A549 (cell line): ENCODE results near the gene BANP.

ENCODE experiments used
- CEBPB ChIP-seq, 2 experiments: fragments of >200 bp in 1 of 2; sonication (Bioruptor Twin) in 1 of 2; formaldehyde crosslinking in 1 of 2; IDR thresholded peaks; 2 replicates each; pipeline ENCODE4 v1.6.1; 2012 to 2016
- CTCF ChIP-seq: fragments of >200 bp; sonication (Bioruptor Twin); formaldehyde crosslinking; IDR thresholded peaks from 3 replicates; pipeline ENCODE4 v1.5.1; 2016
- KDM1A ChIP-seq: fragments of 200-600 bp; sonication (generic); IDR thresholded peaks from 2 replicates; pipeline ENCODE4 v1.6.1; 2016; ENCODE audit warnings: low read depth, mild to moderate bottlenecking
- MAZ ChIP-seq: fragments of 150-350 bp; IDR thresholded peaks from 2 replicates; pipeline ENCODE4 v1.6.1; 2014; ENCODE audit warnings: antibody characterized with exemption, low read depth, low read length, borderline replicate concordance
- NFE2L2 ChIP-seq: fragments of 150-350 bp; conservative IDR thresholded peaks from 2 replicates; pipeline ENCODE4 v1.6.1; 2014; ENCODE audit warnings: low read length
- NPAS2 ChIP-seq: fragments of 250-450 bp; sonication (Bioruptor Pico); IDR thresholded peaks from 2 replicates; pipeline ENCODE4 v1.8.0; 2022; ENCODE audit warnings: mild to moderate bottlenecking, moderate library complexity, borderline replicate concordance
- SMC3 ChIP-seq: fragments of >200 bp; sonication (Bioruptor Twin); formaldehyde crosslinking; IDR thresholded peaks from 3 replicates; pipeline ENCODE4 v1.6.1; 2018; ENCODE audit warnings: inconsistent platforms
- USF2 ChIP-seq: fragments of 450-650 bp; IDR thresholded peaks from 2 replicates; pipeline ENCODE4 v1.6.1; 2014; ENCODE audit warnings: antibody characterized with exemption
- TF ChIP-seq, protein P1 (sequence below): IDR thresholded peaks from 2 replicates; pipeline ENCODE4 v1.6.1; 2012
- TF ChIP-seq, protein P2 (sequence below): fragments of 200-600 bp; sonication (generic); IDR thresholded peaks from 2 replicates; pipeline ENCODE4 v1.6.1; 2016; ENCODE audit warnings: antibody characterized with exemption, mild to moderate bottlenecking, moderate library complexity

- TF ChIP-seq NFE2L2, result no peak
- no peak for TF ChIP-seq CTCF
- TF ChIP-seq, protein P1, sequence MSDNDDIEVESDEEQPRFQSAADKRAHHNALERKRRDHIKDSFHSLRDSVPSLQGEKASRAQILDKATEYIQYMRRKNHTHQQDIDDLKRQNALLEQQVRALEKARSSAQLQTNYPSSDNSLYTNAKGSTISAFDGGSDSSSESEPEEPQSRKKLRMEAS, result no peak
- no peak for TF ChIP-seq KDM1A
- no peak for TF ChIP-seq SMC3
- TF ChIP-seq USF2, result no peak
- TF ChIP-seq NPAS2 (CRISPR knock-in tag), result no peak
- no peak for TF ChIP-seq MAZ
- TF ChIP-seq, protein P2, sequence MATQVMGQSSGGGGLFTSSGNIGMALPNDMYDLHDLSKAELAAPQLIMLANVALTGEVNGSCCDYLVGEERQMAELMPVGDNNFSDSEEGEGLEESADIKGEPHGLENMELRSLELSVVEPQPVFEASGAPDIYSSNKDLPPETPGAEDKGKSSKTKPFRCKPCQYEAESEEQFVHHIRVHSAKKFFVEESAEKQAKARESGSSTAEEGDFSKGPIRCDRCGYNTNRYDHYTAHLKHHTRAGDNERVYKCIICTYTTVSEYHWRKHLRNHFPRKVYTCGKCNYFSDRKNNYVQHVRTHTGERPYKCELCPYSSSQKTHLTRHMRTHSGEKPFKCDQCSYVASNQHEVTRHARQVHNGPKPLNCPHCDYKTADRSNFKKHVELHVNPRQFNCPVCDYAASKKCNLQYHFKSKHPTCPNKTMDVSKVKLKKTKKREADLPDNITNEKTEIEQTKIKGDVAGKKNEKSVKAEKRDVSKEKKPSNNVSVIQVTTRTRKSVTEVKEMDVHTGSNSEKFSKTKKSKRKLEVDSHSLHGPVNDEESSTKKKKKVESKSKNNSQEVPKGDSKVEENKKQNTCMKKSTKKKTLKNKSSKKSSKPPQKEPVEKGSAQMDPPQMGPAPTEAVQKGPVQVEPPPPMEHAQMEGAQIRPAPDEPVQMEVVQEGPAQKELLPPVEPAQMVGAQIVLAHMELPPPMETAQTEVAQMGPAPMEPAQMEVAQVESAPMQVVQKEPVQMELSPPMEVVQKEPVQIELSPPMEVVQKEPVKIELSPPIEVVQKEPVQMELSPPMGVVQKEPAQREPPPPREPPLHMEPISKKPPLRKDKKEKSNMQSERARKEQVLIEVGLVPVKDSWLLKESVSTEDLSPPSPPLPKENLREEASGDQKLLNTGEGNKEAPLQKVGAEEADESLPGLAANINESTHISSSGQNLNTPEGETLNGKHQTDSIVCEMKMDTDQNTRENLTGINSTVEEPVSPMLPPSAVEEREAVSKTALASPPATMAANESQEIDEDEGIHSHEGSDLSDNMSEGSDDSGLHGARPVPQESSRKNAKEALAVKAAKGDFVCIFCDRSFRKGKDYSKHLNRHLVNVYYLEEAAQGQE, result no peak
- no peak for TF ChIP-seq CEBPB (IDR thresholded peaks at IDR 0.05)
Observed at GRCh38 chr16:87924811-87925670, 26.2 kb upstream of the BANP start.
